MCF 10A (cell line): Measurements from ENCODE around the gene KRT40. TPM values are rescaled to one million over a fixed set of nuclear protein-coding genes. Genes with fewer than 3 reads are reported as not detected.
"Not testable (repeated sequence)": the region's sequence is repeated elsewhere in the genome, so short reads cannot be mapped to it uniquely, and the experiment has no call there.

Experiments
- BruUV-seq: library from RNA; stranded (reverse); fragments of 400-500 nt; replicated peaks from 2 replicates; lab custom pipeline; 2021; lab: Mats Ljungman, UMichigan
- CTCF ChIA-PET: fragments of 300-600 bp; sonication (Branson Sonifier 250); formaldehyde crosslinking; extraction: SDS; loops from one replicate; lab custom pipeline; 2021; ENCODE audit warnings: antibody characterized with exemption, inconsistent platforms; lab: Yijun Ruan, JAX
- POLR2A ChIA-PET: fragments of 300-600, 350-650 bp; sonication (Branson Sonifier 250); formaldehyde crosslinking; extraction: SDS; loops from one replicate; lab custom pipeline; 2020; ENCODE audit warnings: antibody characterized with exemption, inconsistent platforms; lab: Yijun Ruan, JAX
- DNase-seq: peaks from one replicate; pipeline ENCODE4 v3.0.0-alpha.2; 2018; ENCODE audit not compliant: unreplicated experiment
- H3K27ac Mint-ChIP-seq: one replicate; pipeline ENCODE4 v1.8.0; 2022; ENCODE audit warnings: mild to moderate bottlenecking, low read depth, mixed read lengths; ENCODE audit not compliant: unreplicated experiment
- H3K27me3 Mint-ChIP-seq: one replicate; pipeline ENCODE4 v1.8.0; 2022; ENCODE audit warnings: mixed read lengths; ENCODE audit not compliant: insufficient read depth, unreplicated experiment
- H3K36me3 Mint-ChIP-seq: one replicate; pipeline ENCODE4 v1.8.0; 2022; ENCODE audit warnings: mild to moderate bottlenecking, moderate library complexity, mixed read lengths; ENCODE audit not compliant: insufficient read depth, unreplicated experiment
- H3K4me1 Mint-ChIP-seq: one replicate; pipeline ENCODE4 v1.8.0; 2022; ENCODE audit warnings: mixed read lengths; ENCODE audit not compliant: insufficient read depth, unreplicated experiment
- H3K4me3 Mint-ChIP-seq: one replicate; pipeline ENCODE4 v1.8.0; 2022; ENCODE audit warnings: mild to moderate bottlenecking, moderate library complexity, mixed read lengths; ENCODE audit not compliant: unreplicated experiment
- H3K9me3 Mint-ChIP-seq: one replicate; pipeline ENCODE4 v1.8.0; 2022; ENCODE audit warnings: mixed read lengths; ENCODE audit not compliant: unreplicated experiment
- CTCF ChIP-seq: fragments of 200-600 bp; IDR thresholded peaks from one replicate; pipeline ENCODE4 v1.8.0; 2022; ENCODE audit warnings: antibody characterized with exemption, mild to moderate bottlenecking; ENCODE audit not compliant: unreplicated experiment
- intact Hi-C: fragments of 100-400 bp; cut with micrococcal nuclease; formaldehyde crosslinking; loops from 2 replicates; pipeline ENCODE4 v1.14.1; 2022
- total RNA-seq: library from RNA; stranded (reverse); gene quantifications from 2 replicates; pipeline ENCODE4 v1.2.3, GENCODE V29; 2022

KRT40 gene
- total RNA-seq, 1 experiment from 2014 or later = not detected

DNA sequence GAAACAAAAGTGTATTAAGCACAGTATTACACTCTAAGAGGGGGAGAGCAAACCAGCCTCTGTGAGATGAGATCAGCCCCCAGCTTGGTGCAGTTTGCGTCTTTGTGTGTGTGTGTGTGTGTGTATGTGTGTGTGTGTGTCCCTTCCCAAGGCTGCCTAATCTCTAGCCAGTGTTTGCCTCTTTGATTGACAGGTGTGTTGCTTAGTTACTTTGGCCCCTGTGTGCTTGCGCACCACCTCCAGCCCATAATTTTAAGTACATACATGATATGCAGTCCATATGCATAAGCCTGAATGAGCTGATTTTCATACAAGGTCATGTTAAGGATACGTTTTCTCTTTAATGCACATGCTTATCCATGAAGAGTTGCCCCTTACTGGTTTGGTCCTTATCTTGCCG is 17.7 kb upstream of the KRT40 start:
- no peak overlapping the region for H3K4me3 Mint-ChIP-seq
- H3K36me3 Mint-ChIP-seq = no peaks in the 10 kb centered on the region
- CTCF ChIA-PET = no interaction called here
- intact Hi-C loops = no loop called here
- H3K27me3 Mint-ChIP-seq = no peaks in the 10 kb centered on the region
- no peak for TF ChIP-seq CTCF
- DNase-seq = no peak
- no peak overlapping the region for H3K27ac Mint-ChIP-seq
- POLR2A ChIA-PET = no interaction called here
- H3K9me3 Mint-ChIP-seq = no peaks in the 10 kb centered on the region
- BruUV-seq = no TSS peak
- peaks cover 18% of the 10 kb centered on the region for H3K4me1 Mint-ChIP-seq

- H3K36me3 Mint-ChIP-seq, H3K4me3 Mint-ChIP-seq, H3K27me3 Mint-ChIP-seq, DNase-seq, POLR2A ChIA-PET, BruUV-seq, H3K27ac Mint-ChIP-seq, intact Hi-C loops, H3K9me3 Mint-ChIP-seq, CTCF ChIA-PET: not testable (repeated sequence)
- H3K4me1 Mint-ChIP-seq = peaks cover 18% of the 10 kb centered on the region
Observed at GRCh38 chr17:40999563-40999962, 15.4 kb upstream of the KRT40 start, which contains the start of gene KRTAP3-2. KRTAP3-2 (minus strand) TSS chr17:40999906; CDS start chr17:40999853, 53 bp downstream.

DNA sequence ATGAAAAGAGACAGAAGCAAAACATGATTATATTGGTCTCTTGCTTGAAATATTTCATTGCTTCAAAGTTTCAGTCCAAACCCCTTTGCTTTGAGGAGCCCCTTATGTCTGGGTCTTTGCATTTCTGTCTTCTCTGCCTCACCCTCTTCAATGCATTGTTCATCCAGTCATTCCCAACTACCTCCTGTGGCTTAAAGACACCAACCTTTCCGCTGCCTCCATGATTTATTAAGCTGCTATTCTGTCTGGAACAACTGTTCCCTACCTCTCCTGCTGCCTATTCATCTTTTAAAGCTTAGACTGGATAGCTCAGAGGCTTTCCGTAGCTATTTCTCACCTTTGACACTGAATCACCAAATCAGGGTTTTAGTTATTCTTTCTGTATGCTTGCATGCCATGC is 13.2 kb upstream of the KRT40 start:
- ChIA-PET POLR2A (no interaction called here), CTCF (no interaction called here)
- H3K9me3 Mint-ChIP-seq = no peaks in the 10 kb centered on the region
- H3K36me3 Mint-ChIP-seq = no peaks in the 10 kb centered on the region
- BruUV-seq = no TSS peak
- no peaks in the 10 kb centered on the region for H3K27me3 Mint-ChIP-seq
- H3K4me3 Mint-ChIP-seq = no peak overlapping the region
- peaks cover 3% of the 10 kb centered on the region for H3K4me1 Mint-ChIP-seq
- no peak for DNase-seq
- no peak for TF ChIP-seq CTCF
- intact Hi-C loops = no loop called here
- H3K27ac Mint-ChIP-seq = no peak overlapping the region

DNA sequence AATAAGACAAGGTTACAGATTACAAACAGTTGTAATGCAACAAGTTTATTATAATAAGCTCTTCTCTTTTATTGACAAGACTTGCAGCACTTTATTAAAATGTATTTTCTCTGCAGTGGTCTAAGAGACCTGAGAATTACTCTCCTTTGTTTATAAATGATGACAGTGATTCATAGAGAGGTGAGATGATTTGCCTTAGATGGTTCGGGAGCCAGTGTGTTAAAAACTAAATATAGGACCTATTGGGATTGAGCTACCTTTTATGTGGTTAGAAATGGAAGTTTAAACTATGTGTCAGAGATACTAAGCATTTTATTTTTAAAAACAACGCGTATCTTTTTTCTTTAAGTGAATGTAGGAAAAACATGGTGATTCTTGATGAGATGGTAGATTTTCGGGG is 12.7 kb upstream of the KRT40 start:
- ChIA-PET CTCF (no interaction called here), POLR2A (no interaction called here)
- no peak for TF ChIP-seq CTCF
- no TSS peak for BruUV-seq
- Mint-ChIP-seq H3K27ac (no peak overlapping the region), H3K27me3 (no peaks in the 10 kb centered on the region), H3K36me3 (no peaks in the 10 kb centered on the region), H3K4me3 (no peak overlapping the region), H3K9me3 (no peaks in the 10 kb centered on the region), H3K4me1 (no peaks in the 10 kb centered on the region)
- no peak for DNase-seq
- intact Hi-C loops = no loop called here

DNA sequence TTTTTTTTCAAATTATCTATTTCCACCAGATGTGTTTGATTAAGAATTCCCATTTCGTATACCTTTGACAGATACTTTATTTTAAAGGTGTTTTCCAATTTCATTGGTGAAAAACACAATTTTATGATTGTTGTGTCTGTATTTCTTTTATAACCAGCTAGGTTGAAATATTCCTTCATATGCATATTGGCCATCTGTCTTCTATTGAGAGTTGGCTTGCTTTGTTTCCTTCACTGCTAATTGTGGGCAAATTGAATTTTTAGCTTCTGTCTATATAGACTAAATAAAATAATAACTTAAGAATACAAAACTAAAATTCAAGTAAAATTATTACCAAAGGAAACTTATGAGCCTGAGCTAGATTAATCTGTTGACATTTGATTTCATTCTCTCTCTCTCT is 11.0 kb upstream of the KRT40 start:
- no peaks in the 10 kb centered on the region for H3K4me1 Mint-ChIP-seq
- H3K27ac Mint-ChIP-seq = no peak overlapping the region
- CTCF ChIA-PET = interaction anchor here (0.6 to 1.3 kb wide), 4 partner anchors 159 to 1178 kb away, joined by 3 to 4 read pairs (median 3); no protein-coding TSS in a partner anchor
- no peaks in the 10 kb centered on the region for H3K36me3 Mint-ChIP-seq
- no peak for DNase-seq
- BruUV-seq = no TSS peak
- intact Hi-C loops = no loop called here
- no peaks in the 10 kb centered on the region for H3K27me3 Mint-ChIP-seq
- no peak for TF ChIP-seq CTCF
- no peaks in the 10 kb centered on the region for H3K9me3 Mint-ChIP-seq
- POLR2A ChIA-PET = interaction anchor here (0.5 kb wide), 1 partner anchor 1031 kb away, joined by 3 read pairs; no protein-coding TSS in a partner anchor
- no peak overlapping the region for H3K4me3 Mint-ChIP-seq
